GM08714 (cell line): Measurements from ENCODE around the gene TMEM169.
"Not testable (repeated sequence)": the region's sequence is repeated elsewhere in the genome, so short reads cannot be mapped to it uniquely, and the experiment has no call there.

ENCODE experiments used
- H3K4me3 ChIP-seq: fragments of 200-500 bp; sonication (Bioruptor generic); 2 replicates; pipeline ENCODE4 v1.5.1; 2014; ENCODE audit warnings: mild to moderate bottlenecking, low read length, inconsistent platforms
- ZNF274 ChIP-seq: IDR thresholded peaks from 2 replicates; pipeline ENCODE4 v1.6.1; 2012; ENCODE audit warnings: mild to moderate bottlenecking, low read depth, low read length

Gene TMEM169

DNA sequence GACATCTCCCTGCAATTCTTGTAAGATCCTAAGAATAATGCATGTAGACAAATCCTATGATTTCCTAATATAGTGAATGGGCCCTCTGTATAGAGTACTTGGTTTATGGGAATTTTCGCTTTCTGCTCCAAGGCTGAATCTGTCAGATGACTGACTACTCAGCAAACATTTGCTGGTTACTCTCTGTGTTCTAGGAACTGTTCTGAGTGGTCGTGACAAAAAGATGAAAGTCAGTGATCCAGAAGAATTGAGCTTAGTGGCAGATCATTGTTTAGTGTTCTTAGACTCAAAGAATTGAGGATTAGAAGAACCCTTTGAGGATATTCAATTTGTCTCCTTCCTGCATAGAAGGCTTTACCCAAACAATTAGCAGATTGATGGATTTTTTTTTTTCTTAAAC lies 37.4 kb downstream of the TMEM169 start:
- no peak for TF ChIP-seq ZNF274
- no peak overlapping the region for H3K4me3 ChIP-seq

DNA sequence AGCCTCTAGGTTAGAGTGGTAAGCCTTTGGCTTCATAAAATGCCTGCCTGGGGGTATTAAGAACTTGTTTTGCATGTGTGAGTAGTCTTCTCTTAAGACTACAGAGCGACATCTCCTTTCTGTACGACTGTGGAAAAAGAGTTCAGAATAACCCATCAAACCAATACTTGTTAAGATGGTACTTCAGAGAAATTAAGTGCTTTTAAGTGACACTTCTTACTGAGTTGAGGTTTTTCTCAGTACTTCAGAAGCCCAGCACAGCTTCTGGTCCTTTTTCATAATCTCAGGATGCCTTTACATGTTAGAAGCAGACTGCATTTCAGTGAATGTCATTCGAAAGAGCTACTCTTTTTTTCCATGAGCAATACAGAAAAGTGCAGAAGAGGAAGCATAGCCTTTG lies 38.3 kb downstream of the TMEM169 start:
- no peak overlapping the region for H3K4me3 ChIP-seq
- TF ChIP-seq ZNF274: no peak

DNA sequence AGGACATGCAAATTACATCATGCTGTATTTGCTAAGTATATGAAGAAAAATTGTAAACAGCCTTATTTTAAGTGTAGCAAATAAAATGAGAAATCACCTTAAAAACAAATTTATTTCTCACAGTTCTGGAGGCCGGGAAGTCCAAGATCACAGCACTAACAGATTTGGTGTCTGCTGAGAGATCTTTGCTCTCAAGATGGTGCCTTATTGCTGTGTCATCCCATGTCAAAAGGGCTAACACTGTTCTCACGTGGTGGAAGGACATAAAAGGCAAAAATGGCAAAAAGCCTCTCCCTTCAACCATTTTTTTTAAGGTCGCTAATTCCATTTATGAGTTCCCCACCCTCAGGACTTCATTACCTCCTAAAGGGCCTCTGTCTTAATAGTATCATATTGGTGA lies 39.5 kb downstream of the TMEM169 start:
- no peak overlapping the region for H3K4me3 ChIP-seq
- no peak for TF ChIP-seq ZNF274

DNA sequence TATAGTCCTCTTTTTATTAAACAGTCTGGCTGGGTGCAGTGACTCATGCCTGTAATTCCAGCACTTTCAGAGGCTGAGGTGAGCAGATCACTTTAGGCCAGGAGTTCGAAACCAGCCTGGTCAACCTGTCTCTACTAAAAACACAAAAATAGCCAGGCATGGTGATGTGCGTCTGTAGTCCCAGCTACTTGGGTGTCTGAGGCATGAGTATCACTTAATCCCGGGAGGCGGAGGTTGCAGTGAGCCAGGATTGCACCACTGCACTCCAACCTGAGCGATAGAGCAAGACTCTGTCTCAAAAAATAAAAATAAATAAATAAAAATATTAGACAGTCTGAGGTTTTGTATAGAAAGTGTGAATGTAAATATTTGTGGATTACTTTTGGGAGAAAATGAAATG lies 45.2 kb downstream of the TMEM169 start:
- no peak for TF ChIP-seq ZNF274
- H3K4me3 ChIP-seq: no peak overlapping the region

DNA sequence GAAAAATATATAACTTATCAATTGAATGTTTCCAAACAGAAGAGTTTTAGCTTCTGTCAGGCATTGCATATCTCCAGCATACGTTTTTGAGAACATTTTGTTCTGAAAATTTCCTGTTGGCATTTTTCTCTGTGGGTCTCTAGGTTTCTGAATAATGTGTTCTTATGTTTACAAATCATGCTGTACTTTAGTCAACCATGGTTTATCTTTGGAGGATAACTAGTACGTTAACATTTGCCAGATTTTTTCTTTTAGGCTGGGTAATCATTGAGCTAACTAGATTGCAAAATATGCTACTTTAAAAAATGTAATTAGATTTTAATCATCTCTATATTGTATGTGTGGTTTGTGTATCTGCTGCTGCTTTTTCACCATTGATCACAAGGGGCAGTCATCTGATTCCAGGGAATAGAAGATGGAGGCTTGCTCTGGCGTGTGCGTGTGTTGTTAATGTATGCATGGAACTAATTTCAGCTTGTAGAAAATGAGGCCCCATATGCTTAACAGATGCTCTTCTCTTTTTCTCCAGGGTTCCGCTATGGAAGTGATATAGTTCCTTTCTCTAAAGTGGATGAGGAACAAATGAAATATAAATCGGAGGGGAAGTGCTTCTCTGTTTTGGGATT lies 48.7 kb downstream of the TMEM169 start:
- no peak overlapping the region for H3K4me3 ChIP-seq
- TF ChIP-seq ZNF274: no peak

DNA sequence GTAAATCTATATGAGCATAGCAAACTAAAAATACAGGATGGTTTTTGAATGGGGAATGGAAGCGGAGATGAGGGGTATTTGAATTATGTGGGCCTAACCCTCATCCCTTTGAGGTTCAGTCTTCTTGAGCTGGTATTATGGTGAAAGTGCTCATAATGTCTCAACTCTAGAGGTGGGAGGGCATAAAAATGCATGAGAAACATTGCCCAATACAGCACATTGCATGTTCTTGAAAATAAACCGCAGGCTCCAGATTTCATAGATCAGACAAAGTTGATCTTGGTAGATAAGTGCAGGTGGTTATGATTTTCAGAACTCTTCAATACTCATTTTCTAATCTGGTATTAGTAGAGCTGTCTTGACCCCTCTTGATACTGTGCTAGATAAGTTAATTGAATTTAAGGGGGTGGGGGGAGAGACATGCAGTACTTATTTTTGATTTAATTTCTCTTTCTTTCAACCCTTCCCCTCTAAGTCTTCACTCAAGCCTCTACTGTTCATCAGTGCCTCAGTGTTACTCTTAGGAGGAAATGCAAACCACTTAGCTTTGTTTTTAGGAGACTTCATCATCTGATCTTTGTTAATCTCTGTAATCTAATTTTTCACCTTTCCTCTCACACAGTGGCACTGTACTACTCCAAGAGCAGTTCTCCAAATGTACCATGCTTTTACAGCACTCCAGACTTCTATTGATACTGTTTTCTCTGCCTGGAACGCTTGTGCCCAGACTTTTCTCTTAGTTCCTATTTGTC lies 49.6 kb downstream of the TMEM169 start:
- TF ChIP-seq ZNF274: no peak
- no peak overlapping the region for H3K4me3 ChIP-seq

DNA sequence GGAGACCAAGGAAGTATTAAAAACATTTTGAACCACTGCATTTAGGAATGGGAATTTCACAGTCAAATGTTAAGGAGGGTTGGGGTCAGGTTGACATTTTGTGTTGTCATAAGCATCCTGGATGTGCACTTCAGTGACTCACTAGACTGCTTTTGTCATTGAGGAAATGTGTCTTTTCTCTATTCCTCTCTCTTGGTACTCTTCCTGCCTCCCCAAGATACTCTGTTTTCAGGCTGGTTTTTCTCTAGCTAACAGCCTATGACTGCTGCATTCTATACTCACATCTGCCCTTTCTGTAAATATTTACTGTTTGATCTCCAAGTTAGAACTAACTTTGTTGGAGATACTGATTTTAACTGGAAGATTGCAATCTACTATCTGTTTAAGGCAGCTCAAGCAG lies 50.9 kb downstream of the TMEM169 start:
- no peak overlapping the region for H3K4me3 ChIP-seq
- no peak for TF ChIP-seq ZNF274

DNA sequence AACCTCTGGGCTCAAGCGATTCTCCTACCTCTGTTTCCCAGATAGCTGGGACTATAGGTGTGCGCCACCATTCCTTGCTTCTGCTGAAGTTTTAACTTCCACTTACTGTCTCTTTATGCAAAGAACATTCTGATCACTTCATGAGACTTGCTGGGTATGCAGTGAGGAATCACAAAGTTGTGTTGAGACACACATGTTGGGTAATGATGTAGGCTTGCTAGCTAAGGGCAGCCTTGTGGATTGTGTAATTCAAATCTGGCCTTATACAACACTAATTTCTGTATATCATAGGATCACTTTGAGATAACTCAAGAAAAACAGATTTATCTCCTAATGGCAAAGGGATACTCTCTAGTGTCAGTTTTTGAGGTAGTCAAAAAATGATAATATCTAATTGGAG lies 51.7 kb downstream of the TMEM169 start:
- no peak for TF ChIP-seq ZNF274
- H3K4me3 ChIP-seq: no peak overlapping the region

DNA sequence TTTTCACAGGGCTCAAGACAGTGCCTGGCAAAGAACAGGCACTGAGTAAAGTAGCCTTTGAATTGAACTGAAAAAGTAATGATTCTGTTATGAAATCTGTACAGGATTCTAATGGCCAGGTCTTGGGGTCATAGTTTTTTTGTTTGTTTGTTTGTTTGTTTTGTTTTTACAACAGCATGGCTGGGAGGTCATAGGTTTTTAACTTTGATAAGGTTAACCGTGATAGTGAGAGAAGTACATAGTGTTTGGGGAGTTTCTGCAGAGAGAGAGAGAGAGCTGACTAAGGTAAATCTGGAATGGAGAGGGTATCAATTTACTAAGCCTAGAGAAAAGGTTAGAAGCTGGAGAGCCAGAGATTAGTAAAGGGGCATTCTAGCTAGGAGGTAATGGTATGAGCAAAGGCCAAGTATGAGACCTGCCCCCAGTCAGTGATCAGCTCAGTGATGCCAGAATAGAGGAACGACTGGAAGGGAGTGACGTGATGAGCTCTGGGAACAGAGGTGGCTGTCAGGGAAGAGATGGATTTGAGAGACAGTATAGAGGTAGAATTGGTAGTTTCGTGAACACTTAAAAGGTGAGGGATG lies 53.3 kb downstream of the TMEM169 start:
- TF ChIP-seq ZNF274: no peak
- H3K4me3 ChIP-seq: no peak overlapping the region

DNA sequence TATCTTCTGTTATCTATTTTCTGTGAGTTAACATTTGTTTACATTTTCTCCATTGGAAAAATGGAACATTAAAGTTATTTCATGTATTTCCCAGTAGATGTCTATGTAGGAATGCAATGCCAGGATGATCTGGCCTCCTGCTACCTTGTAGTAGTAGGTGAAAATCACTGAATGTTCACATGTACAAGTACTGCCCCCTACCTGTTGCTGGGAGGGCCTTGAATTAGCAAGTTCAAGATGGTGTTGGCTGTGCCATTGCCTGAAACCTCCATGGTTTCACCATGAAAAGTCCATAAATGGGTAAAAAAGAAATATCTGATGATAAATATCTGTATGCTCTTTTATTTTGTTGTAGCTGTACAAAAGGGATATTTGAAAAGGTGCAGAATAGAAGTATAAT lies 58.2 kb downstream of the TMEM169 start:
- H3K4me3 ChIP-seq: no peak overlapping the region
- TF ChIP-seq ZNF274: no peak

DNA sequence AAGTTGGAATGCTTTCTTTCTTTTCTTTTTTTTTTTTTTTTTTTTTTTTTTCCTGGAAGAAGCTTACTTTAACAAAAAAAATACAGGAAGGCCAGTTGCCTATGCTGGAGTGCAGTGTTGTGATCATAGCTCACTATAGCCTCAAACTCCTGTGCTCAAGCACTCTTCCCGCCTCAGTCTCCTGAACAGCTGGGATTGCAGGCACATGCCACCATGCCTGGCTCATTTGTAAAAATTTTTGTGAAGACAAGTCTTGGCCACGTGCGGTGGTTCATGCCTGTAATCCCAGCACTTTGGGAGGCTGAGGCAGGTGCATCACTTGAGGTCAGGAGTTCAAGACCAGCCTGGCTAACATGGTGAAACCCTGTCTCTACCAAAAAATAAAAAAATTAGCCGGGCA lies 59.8 kb downstream of the TMEM169 start:
- H3K4me3 ChIP-seq: not testable (repeated sequence)

DNA sequence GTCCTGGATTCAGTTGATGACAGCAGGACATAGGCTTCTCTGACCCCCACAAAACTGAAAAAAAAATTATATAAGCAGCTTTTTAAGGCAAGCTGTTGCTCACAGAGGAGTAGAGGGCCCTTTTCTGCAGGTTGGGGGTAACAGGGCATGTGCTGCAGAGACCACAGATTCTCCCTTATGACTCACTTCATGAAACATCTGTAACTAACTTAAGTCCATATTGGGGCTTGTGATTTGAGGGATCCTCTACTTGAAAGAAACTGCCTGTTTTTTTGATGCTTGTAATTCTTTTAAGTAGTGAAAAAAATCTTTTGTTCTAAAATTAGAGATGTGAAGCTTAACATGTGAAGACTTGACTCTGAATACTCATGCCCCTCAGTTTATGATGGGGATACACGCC lies 60.8 kb downstream of the TMEM169 start:
- no peak for TF ChIP-seq ZNF274

DNA sequence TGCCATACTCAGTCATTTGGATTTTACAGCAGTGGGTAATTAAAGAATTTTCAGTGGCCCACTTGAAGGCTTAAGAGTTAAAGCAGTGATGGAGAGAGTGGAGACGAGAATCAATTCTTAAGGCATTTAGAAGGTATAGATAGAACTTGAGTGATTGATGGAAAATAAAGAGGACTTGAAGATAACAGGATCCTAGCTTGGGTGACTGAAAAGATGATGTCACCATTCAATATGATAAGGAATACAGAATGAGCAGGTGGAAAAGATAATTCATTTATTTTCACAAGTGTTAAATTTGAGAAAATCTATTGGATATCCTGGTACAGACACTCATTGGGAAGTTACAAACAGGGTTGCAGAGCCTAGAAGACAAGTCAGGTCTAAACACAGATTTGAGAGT lies 62.7 kb downstream of the TMEM169 start:
- no peak overlapping the region for H3K4me3 ChIP-seq
- no peak for TF ChIP-seq ZNF274

More for the DNA sequence above, 60.8 kb downstream of the TMEM169 start:
- no peak overlapping the region for H3K4me3 ChIP-seq

DNA sequence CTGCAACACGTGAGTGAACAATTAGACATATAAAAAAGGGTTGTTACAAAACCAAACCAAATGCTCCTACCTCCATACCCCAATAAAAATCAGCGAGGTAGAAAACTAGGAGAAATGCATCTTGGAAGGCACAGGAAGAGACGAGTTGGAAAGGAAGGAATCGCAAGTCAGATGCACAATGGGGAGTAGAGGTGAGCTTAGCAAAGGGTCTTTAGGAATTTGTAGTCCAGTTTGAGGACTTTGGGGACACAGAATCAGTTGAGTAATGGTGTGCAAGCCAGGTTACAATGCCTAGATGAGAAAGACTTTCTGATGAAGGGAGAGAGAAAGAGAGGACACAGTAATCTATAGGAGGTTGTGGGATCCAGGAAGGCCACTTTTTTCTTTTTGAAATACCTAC lies 63.1 kb downstream of the TMEM169 start:
- no peak for TF ChIP-seq ZNF274
- H3K4me3 ChIP-seq: no peak overlapping the region

DNA sequence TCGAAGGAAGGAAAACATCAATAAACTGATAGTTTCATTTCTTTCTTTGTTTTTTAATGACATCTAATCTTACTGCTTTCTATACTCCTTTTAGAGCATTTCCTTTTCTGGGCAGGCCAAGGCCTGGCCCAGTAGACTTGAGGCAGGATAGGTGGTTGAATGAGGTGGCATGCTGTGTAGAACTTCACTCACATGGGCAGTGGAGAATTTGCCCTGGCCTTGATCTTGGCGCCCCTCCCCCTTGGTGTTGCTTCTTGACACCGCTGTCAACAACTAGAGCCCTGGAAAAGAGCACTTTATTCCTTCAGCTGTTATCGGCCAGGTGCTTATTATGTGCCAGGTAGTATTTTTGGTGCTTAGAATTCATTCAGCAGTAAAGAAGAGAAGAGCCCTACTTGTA lies 64.9 kb downstream of the TMEM169 start:
- no peak overlapping the region for H3K4me3 ChIP-seq
- no peak for TF ChIP-seq ZNF274
